ENCODE measurements around the gene UQCC2. TPM values are rescaled to one million over a fixed set of nuclear protein-coding genes. Genes with fewer than 3 reads are reported as not detected.

The UQCC2 gene
- total and polyA plus RNA-seq, 2 experiments from 2014 or later = 31.7 to 138 TPM

DNA sequence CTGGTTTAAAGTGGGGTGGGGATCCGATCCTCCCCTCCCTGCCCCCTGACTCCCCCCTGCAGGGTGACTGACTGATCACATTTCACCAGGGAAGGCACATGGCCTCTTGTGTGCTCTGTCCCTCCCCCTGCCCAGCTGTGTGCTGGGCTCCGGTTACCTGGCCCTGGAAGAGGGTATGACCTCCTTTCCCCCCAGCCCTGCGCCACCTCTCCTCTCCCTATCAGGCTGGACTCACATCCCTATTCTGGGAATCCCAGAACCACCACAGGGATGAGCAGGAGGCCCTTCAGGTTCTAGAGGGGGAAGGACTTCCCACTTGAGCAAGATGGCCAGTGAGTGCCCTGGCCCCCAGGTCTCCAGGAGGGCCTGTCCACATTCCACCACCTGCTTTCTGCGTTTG lies 37.3 kb upstream of the UQCC2 start:
- H3K27me3 ChIP-seq (replicated peaks; ENCODE audit: insufficient read depth) = no peaks in the 10 kb centered on the region
- no peak overlapping the region for H2AFZ ChIP-seq
- DNase-seq = no peak
- H3K9me3 ChIP-seq (ENCODE audit: low read depth) = no peaks in the 10 kb centered on the region
- no peaks in the 10 kb centered on the region for H4K20me1 ChIP-seq (ENCODE audit: insufficient read depth)
- H3K9me2 ChIP-seq (ENCODE audit: insufficient read depth) = no peaks in the 10 kb centered on the region
- no peak for TF ChIP-seq EZH2phosphoT487 (IDR thresholded peaks at IDR 0.05; ENCODE audit: insufficient read depth, low read depth)
- TF ChIP-seq EZH2 (IDR thresholded peaks at IDR 0.05; ENCODE audit: insufficient read depth, poor library complexity, severe bottlenecking) = no peak
- no peaks in the 10 kb centered on the region for H3K36me3 ChIP-seq (ENCODE audit: low read depth)
- WGBS, 2 experiments (ENCODE audit: low coverage in 1 of 2, low lambda C conversion rate in 2 of 2, missing lambda C conversion rate in 2 of 2) = 80 to 93% methylated on average over 3 to 4 of the region's 4 CpGs
- no peak overlapping the region for H3K9ac ChIP-seq
- in situ Hi-C loops (cut with MboI) = no loop called here
- H3K27ac ChIP-seq = no peak overlapping the region
- no peak overlapping the region for H3K4me3 ChIP-seq
- H3K4me2 ChIP-seq (ENCODE audit: unreplicated experiment) = no peak overlapping the region
- peaks cover 15% of the 10 kb centered on the region for H3K4me1 ChIP-seq (ENCODE audit: insufficient read depth)
- H3F3A ChIP-seq (ENCODE audit: insufficient read depth) = no peaks in the 10 kb centered on the region
- H3K79me2 ChIP-seq (ENCODE audit: insufficient read depth) = no peaks in the 10 kb centered on the region

GRCh38 chr6:33747823-33748222 lies 36.3 kb upstream of the UQCC2 start:
- no peaks in the 10 kb centered on the region for H3F3A ChIP-seq (ENCODE audit: insufficient read depth)
- 0 out of 2 replicates have a peak, but pooled peaks cover 6% of the 10 kb centered on the region for H3K27me3 ChIP-seq (replicated peaks; ENCODE audit: insufficient read depth)
- no peak for TF ChIP-seq EZH2phosphoT487 (IDR thresholded peaks at IDR 0.05; ENCODE audit: insufficient read depth, low read depth)
- TF ChIP-seq EZH2 (IDR thresholded peaks at IDR 0.05; ENCODE audit: insufficient read depth, poor library complexity, severe bottlenecking) = no peak
- no peaks in the 10 kb centered on the region for H3K9me3 ChIP-seq (ENCODE audit: low read depth)
- no peak overlapping the region for H3K4me3 ChIP-seq
- no peak overlapping the region for H3K27ac ChIP-seq
- no peaks in the 10 kb centered on the region for H3K9me2 ChIP-seq (ENCODE audit: insufficient read depth)
- H3K9ac ChIP-seq = no peak overlapping the region
- no peak overlapping the region for H3K4me2 ChIP-seq (ENCODE audit: unreplicated experiment)
- H3K4me1 ChIP-seq (ENCODE audit: insufficient read depth) = peaks cover 15% of the 10 kb centered on the region
- H4K20me1 ChIP-seq (ENCODE audit: insufficient read depth) = no peaks in the 10 kb centered on the region
- no peaks in the 10 kb centered on the region for H3K79me2 ChIP-seq (ENCODE audit: insufficient read depth)
- no peaks in the 10 kb centered on the region for H3K36me3 ChIP-seq (ENCODE audit: low read depth)
- WGBS, 2 experiments (ENCODE audit: low coverage in 1 of 2, low lambda C conversion rate in 2 of 2, missing lambda C conversion rate in 2 of 2) = 95% methylated on average over 5 of the region's 5 CpGs
- in situ Hi-C loops (cut with MboI) = no loop called here
- no peak overlapping the region for H2AFZ ChIP-seq
- no peak for DNase-seq

GRCh38 chr6:33746651-33747100 lies 35.2 kb upstream of the UQCC2 start, which contains the start of gene IP6K3:
TSS of gene IP6K3 (minus strand) at chr6:33746905. CDS start at chr6:33735476, 11,429 bp downstream.
- Histone ChIP-seq H3K79me2 (ENCODE audit: insufficient read depth) (no peaks in the 10 kb centered on the region), H3K36me3 (ENCODE audit: low read depth) (no peaks in the 10 kb centered on the region), H3K27ac (no peak within 1 kb of the TSS), H3K9me2 (ENCODE audit: insufficient read depth) (no peaks in the 10 kb centered on the region), H3K27me3 (replicated peaks; ENCODE audit: insufficient read depth) (0 out of 2 replicates have a peak, but pooled peaks cover 6% of the 10 kb centered on the region), H3K4me3 (no peak within 1 kb of the TSS), H2AFZ (peak within 1 kb of the TSS; percentile 45; the same call in 1 of the 2 replicates), H3K4me2 (ENCODE audit: unreplicated experiment) (no peak within 1 kb of the TSS), H3F3A (ENCODE audit: insufficient read depth) (no peaks in the 10 kb centered on the region), H3K9ac (no peak within 1 kb of the TSS), H3K9me3 (ENCODE audit: low read depth) (no peaks in the 10 kb centered on the region), H3K4me1 (ENCODE audit: insufficient read depth) (peaks cover 15% of the 10 kb centered on the region), H4K20me1 (ENCODE audit: insufficient read depth) (no peaks in the 10 kb centered on the region)
- 74 to 78% methylated on average over 10 of the region's 10 CpGs for WGBS, 2 experiments (ENCODE audit: low coverage in 1 of 2, low lambda C conversion rate in 2 of 2, missing lambda C conversion rate in 2 of 2)
- no peak for DNase-seq
- in situ Hi-C loops (cut with MboI) = no loop called here
- no peak for TF ChIP-seq EZH2 (IDR thresholded peaks at IDR 0.05; ENCODE audit: insufficient read depth, poor library complexity, severe bottlenecking)
- no peak for TF ChIP-seq EZH2phosphoT487 (IDR thresholded peaks at IDR 0.05; ENCODE audit: insufficient read depth, low read depth)

GRCh38 chr6:33746036-33746600 lies 34.6 kb upstream of the UQCC2 start:
- H2AFZ ChIP-seq = peak overlapping the region; percentile 45; the same call in 1 of the 2 replicates
- peak; percentile 77 for DNase-seq
- H3F3A ChIP-seq (ENCODE audit: insufficient read depth) = no peaks in the 10 kb centered on the region
- no peaks in the 10 kb centered on the region for H4K20me1 ChIP-seq (ENCODE audit: insufficient read depth)
- no peaks in the 10 kb centered on the region for H3K79me2 ChIP-seq (ENCODE audit: insufficient read depth)
- in situ Hi-C loops (cut with MboI) = no loop called here
- 14 to 21% methylated on average over 11 of the region's 14 CpGs for WGBS, 2 experiments (ENCODE audit: low coverage in 1 of 2, low lambda C conversion rate in 2 of 2, missing lambda C conversion rate in 2 of 2)
- H3K4me2 ChIP-seq (ENCODE audit: unreplicated experiment) = no peak overlapping the region
- no peak overlapping the region for H3K9ac ChIP-seq
- H3K4me1 ChIP-seq (ENCODE audit: insufficient read depth) = peaks cover 15% of the 10 kb centered on the region
- H3K27me3 ChIP-seq (replicated peaks; ENCODE audit: insufficient read depth) = 0 out of 2 replicates have a peak, but pooled peaks cover 6% of the 10 kb centered on the region
- H3K36me3 ChIP-seq (ENCODE audit: low read depth) = no peaks in the 10 kb centered on the region
- H3K4me3 ChIP-seq = no peak overlapping the region
- TF ChIP-seq EZH2phosphoT487 (IDR thresholded peaks at IDR 0.05; ENCODE audit: insufficient read depth, low read depth) (no peak), EZH2 (IDR thresholded peaks at IDR 0.05; ENCODE audit: insufficient read depth, poor library complexity, severe bottlenecking) (no peak)
- no peak overlapping the region for H3K27ac ChIP-seq
- no peaks in the 10 kb centered on the region for H3K9me3 ChIP-seq (ENCODE audit: low read depth)
- no peaks in the 10 kb centered on the region for H3K9me2 ChIP-seq (ENCODE audit: insufficient read depth)

Measured in GM23248 (cell line).